H9 (cell line): ENCODE results near the gene CAB39L. TPM values are rescaled to one million over a fixed set of nuclear protein-coding genes. Genes with fewer than 3 reads are reported as not detected.

Experiments
- DNase-seq: peaks from one replicate; pipeline ENCODE4 v3.0.0-alpha.2; 2017
- H2AFZ ChIP-seq: one replicate; pipeline ENCODE4 v1.6.1; 2013; ENCODE audit warnings: mild to moderate bottlenecking, low read length, control low read depth, moderate library complexity
- H2AK5ac ChIP-seq: 2 replicates; pipeline ENCODE4 v1.6.1; 2013; ENCODE audit warnings: low read length, control low read depth, mixed read lengths; ENCODE audit not compliant: insufficient read length
- H2BK120ac ChIP-seq: one replicate; pipeline ENCODE4 v1.6.1; 2013; ENCODE audit warnings: low read depth, mild to moderate bottlenecking, low read length, control low read depth, inconsistent platforms; ENCODE audit not compliant: poor library complexity, severe bottlenecking
- H2BK12ac ChIP-seq: 2 replicates; pipeline ENCODE4 v1.6.1; 2013; ENCODE audit warnings: low read length, control low read depth, mixed read lengths, low read depth; ENCODE audit not compliant: insufficient read length
- H2BK15ac ChIP-seq: 2 replicates; pipeline ENCODE4 v1.6.1; 2013; ENCODE audit warnings: low read depth, low read length, control low read depth
- H2BK20ac ChIP-seq: one replicate; pipeline ENCODE4 v1.6.1; 2013; ENCODE audit warnings: low read depth, mild to moderate bottlenecking, low read length, control low read depth, inconsistent platforms; ENCODE audit not compliant: poor library complexity, severe bottlenecking
- H2BK5ac ChIP-seq: 2 replicates; pipeline ENCODE4 v1.6.1; 2013; ENCODE audit warnings: low read length, control low read depth, mixed read lengths; ENCODE audit not compliant: insufficient read length
- H3K14ac ChIP-seq: 2 replicates; pipeline ENCODE4 v1.6.1; 2013; ENCODE audit warnings: low read length, control low read depth; ENCODE audit not compliant: insufficient read depth
- H3K18ac ChIP-seq: 2 replicates; pipeline ENCODE4 v1.6.1; 2013; ENCODE audit warnings: low read depth, mild to moderate bottlenecking, mixed read lengths, low read length, control low read depth; ENCODE audit not compliant: insufficient read length
- H3K23ac ChIP-seq: 2 replicates; pipeline ENCODE4 v1.6.1; 2013; ENCODE audit warnings: low read length, control low read depth, mixed read lengths, low read depth; ENCODE audit not compliant: insufficient read length
- H3K23me2 ChIP-seq: 2 replicates; pipeline ENCODE4 v1.6.1; 2013; ENCODE audit warnings: low read depth, mild to moderate bottlenecking, mixed read lengths, low read length, control low read depth; ENCODE audit not compliant: insufficient read length, poor library complexity, severe bottlenecking
- H3K27ac ChIP-seq: 2 replicates; pipeline ENCODE4 v1.5.1; 2013; ENCODE audit warnings: low read length, control low read depth, mixed read lengths, low read depth; ENCODE audit not compliant: insufficient read length
- H3K27me3 ChIP-seq: 2 replicates; pipeline ENCODE4 v1.6.1; 2013; ENCODE audit warnings: low read length, control low read depth, inconsistent platforms; ENCODE audit not compliant: insufficient read depth
- H3K4ac ChIP-seq: 2 replicates; pipeline ENCODE4 v1.6.1; 2013; ENCODE audit warnings: low read depth, mild to moderate bottlenecking, control low read depth, inconsistent platforms, low read length, moderate library complexity
- H3K4me1 ChIP-seq: 2 replicates; pipeline ENCODE4 v1.6.1; 2013; ENCODE audit warnings: low read length, control low read depth, inconsistent platforms; ENCODE audit not compliant: insufficient read depth
- H3K4me2 ChIP-seq: 2 replicates; pipeline ENCODE4 v1.6.1; 2013; ENCODE audit warnings: low read length, control low read depth, mixed read lengths; ENCODE audit not compliant: insufficient read length, insufficient read depth
- H3K56ac ChIP-seq: 2 replicates; pipeline ENCODE4 v1.6.1; 2013; ENCODE audit warnings: low read depth, mild to moderate bottlenecking, mixed read lengths, low read length, control low read depth; ENCODE audit not compliant: insufficient read length
- H3K79me1 ChIP-seq: 2 replicates; pipeline ENCODE4 v1.6.1; 2013; ENCODE audit warnings: low read depth, mild to moderate bottlenecking, moderate library complexity, low read length, control low read depth, inconsistent platforms; ENCODE audit not compliant: insufficient read depth, poor library complexity, severe bottlenecking
- H3K79me2 ChIP-seq: 2 replicates; pipeline ENCODE4 v1.6.1; 2013; ENCODE audit warnings: low read length, control low read depth, inconsistent platforms; ENCODE audit not compliant: insufficient read depth
- H3K9ac ChIP-seq: 2 replicates; pipeline ENCODE4 v1.6.1; 2013; ENCODE audit warnings: low read length, control low read depth, mixed read lengths; ENCODE audit not compliant: insufficient read length; ENCODE audit errors: extremely low read depth
- H3K9me3 ChIP-seq: one replicate; pipeline ENCODE4 v1.6.1; 2013; ENCODE audit warnings: low read depth, low read length, inconsistent platforms; ENCODE audit not compliant: control insufficient read depth
- H3T11ph ChIP-seq: one replicate; pipeline ENCODE4 v1.6.1; 2013; ENCODE audit warnings: mild to moderate bottlenecking, low read length, control low read depth, inconsistent platforms
- H4K20me1 ChIP-seq: one replicate; pipeline ENCODE4 v1.6.1; 2013; ENCODE audit not compliant: control insufficient read depth, insufficient read length, insufficient read depth
- H4K5ac ChIP-seq: 2 replicates; pipeline ENCODE4 v1.6.1; 2013; ENCODE audit warnings: low read depth, mild to moderate bottlenecking, mixed read lengths, low read length, control low read depth; ENCODE audit not compliant: insufficient read length
- H4K8ac ChIP-seq: replicated peaks from 2 replicates; pipeline ENCODE4 v1.6.1; 2013; ENCODE audit warnings: low read length, control low read depth, mixed read lengths, low read depth; ENCODE audit not compliant: insufficient read length
- H4K91ac ChIP-seq: 2 replicates; pipeline ENCODE4 v1.6.1; 2013; ENCODE audit warnings: low read depth, mild to moderate bottlenecking, moderate library complexity, mixed read lengths, low read length, control low read depth; ENCODE audit not compliant: insufficient read length
- H3K27ac Mint-ChIP-seq, 3 experiments: 2 replicates in 2 of 3; 3 replicates in 1 of 3; pipeline ENCODE4 v1.8.0; 2020 to 2021; ENCODE audit warnings: mixed read lengths in 3 of 3, mild to moderate bottlenecking in 1 of 3, moderate library complexity in 1 of 3
- H3K27me3 Mint-ChIP-seq: 2 replicates; pipeline ENCODE4 v1.8.0; 2021; ENCODE audit warnings: low read depth, mild to moderate bottlenecking, moderate library complexity, mixed read lengths
- H3K36me3 Mint-ChIP-seq, 3 experiments: 2 replicates in 2 of 3; 3 replicates in 1 of 3; pipeline ENCODE4 v1.8.0; 2020 to 2021; ENCODE audit warnings: low read depth in 3 of 3, mixed read lengths in 3 of 3; ENCODE audit not compliant: insufficient read depth in 1 of 3
- H3K4me1 Mint-ChIP-seq, 2 experiments: 2 replicates each; pipeline ENCODE4 v1.8.0; 2020; ENCODE audit warnings: mixed read lengths in 2 of 2
- H3K4me3 Mint-ChIP-seq, 2 experiments: 2 replicates in 1 of 2; 3 replicates in 1 of 2; pipeline ENCODE4 v1.8.0; 2020 to 2021; ENCODE audit warnings: mild to moderate bottlenecking in 2 of 2, mixed read lengths in 2 of 2, moderate library complexity in 1 of 2
- H3K9me3 Mint-ChIP-seq, 2 experiments: 2 replicates in 1 of 2; 3 replicates in 1 of 2; pipeline ENCODE4 v1.8.0; 2020; ENCODE audit warnings: mild to moderate bottlenecking in 2 of 2, mixed read lengths in 2 of 2, moderate library complexity in 1 of 2
- WGBS: extraction: QIAGEN DNeasy Blood & Tissue Kit; methylation state at CpG from one replicate; pipeline ENCODE4 v1.1.7; 2013; ENCODE audit warnings: missing lambda C conversion rate, low lambda C conversion rate, mixed read lengths; ENCODE audit not compliant: insufficient read length; ENCODE audit errors: extremely low coverage; 5-methylcytosine and 5-hydroxymethylcytosine counted together
- total RNA-seq: library from RNA; stranded (reverse); gene quantifications from 2 replicates; pipeline ENCODE4 v1.2.1, GENCODE V29; 2021
- TF ChIP-seq, protein P1 (sequence below): fragments of 200-600 bp; sonication (generic); conservative IDR thresholded peaks from 3 replicates; pipeline ENCODE4 v1.8.0; 2021; ENCODE audit warnings: antibody characterized with exemption, mild to moderate bottlenecking

Gene CAB39L
- total RNA-seq, 1 experiment from 2014 or later: 6.0 TPM

DNA sequence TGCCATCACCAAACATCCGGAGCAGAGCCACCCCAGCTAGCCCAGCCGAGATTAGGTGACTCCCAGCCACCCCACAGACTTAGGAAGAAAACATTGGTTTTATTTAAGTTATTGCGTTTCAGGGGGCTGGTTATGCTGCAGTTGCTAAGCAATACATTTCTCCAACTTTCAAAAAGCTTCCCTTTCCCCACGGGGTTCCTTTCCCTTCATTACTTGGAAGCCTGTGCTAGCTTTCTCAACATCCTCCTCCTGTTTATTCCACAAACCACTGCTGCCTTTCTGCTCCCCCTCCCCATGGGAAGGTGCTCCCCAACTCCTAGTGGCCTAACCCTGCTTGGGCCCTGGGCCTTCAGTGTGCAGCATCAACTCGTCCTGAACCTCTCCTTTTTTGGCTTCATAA lies 143.6 kb downstream of the CAB39L start:
- Histone ChIP-seq H4K5ac (no peak overlapping the region), H2BK5ac (no peak overlapping the region), H3K9me3 (no peaks in the 10 kb centered on the region), H3K23me2 (no peaks in the 10 kb centered on the region), H3K4me2 (no peak overlapping the region), H3K14ac (no peak overlapping the region), H2BK15ac (no peak overlapping the region), H2AK5ac (no peak overlapping the region), H2BK20ac (no peak overlapping the region), H3K9ac (no peak overlapping the region), H3K79me1 (no peaks in the 10 kb centered on the region), H3K79me2 (no peaks in the 10 kb centered on the region), H4K91ac (no peak overlapping the region), H3T11ph (no peak overlapping the region), H3K27me3 (no peaks in the 10 kb centered on the region; the same call in 1 of the 2 replicates), H2AFZ (no peak overlapping the region), H2BK12ac (no peak overlapping the region), H3K18ac (no peak overlapping the region), H3K23ac (no peak overlapping the region), H4K20me1 (no peaks in the 10 kb centered on the region), H3K56ac (no peak overlapping the region), H3K27ac (no peak overlapping the region), H4K8ac (no peak overlapping the region), H3K4ac (no peak overlapping the region), H2BK120ac (no peak overlapping the region), H3K4me1 (no peaks in the 10 kb centered on the region; the same call in 1 of the 2 replicates)
- Mint-ChIP-seq H3K9me3 (no peaks in the 10 kb centered on the region), H3K36me3 (no peaks in the 10 kb centered on the region), H3K4me1 (peaks cover 12 to 26% of the 10 kb centered on the region in 2 experiments), H3K27ac (peak overlapping the region in 1 of 3 experiments; percentile 79; a peak in 1 of 7 replicates), H3K4me3 (no peak overlapping the region), H3K27me3 (no peaks in the 10 kb centered on the region)
- TF ChIP-seq, protein P1, sequence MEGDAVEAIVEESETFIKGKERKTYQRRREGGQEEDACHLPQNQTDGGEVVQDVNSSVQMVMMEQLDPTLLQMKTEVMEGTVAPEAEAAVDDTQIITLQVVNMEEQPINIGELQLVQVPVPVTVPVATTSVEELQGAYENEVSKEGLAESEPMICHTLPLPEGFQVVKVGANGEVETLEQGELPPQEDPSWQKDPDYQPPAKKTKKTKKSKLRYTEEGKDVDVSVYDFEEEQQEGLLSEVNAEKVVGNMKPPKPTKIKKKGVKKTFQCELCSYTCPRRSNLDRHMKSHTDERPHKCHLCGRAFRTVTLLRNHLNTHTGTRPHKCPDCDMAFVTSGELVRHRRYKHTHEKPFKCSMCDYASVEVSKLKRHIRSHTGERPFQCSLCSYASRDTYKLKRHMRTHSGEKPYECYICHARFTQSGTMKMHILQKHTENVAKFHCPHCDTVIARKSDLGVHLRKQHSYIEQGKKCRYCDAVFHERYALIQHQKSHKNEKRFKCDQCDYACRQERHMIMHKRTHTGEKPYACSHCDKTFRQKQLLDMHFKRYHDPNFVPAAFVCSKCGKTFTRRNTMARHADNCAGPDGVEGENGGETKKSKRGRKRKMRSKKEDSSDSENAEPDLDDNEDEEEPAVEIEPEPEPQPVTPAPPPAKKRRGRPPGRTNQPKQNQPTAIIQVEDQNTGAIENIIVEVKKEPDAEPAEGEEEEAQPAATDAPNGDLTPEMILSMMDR: no peak
- no CpG with 5 or more reads among the region's 5 CpGs for WGBS
- DNase-seq: no peak
